ENCODE data around the gene KCNIP4.

DNA sequence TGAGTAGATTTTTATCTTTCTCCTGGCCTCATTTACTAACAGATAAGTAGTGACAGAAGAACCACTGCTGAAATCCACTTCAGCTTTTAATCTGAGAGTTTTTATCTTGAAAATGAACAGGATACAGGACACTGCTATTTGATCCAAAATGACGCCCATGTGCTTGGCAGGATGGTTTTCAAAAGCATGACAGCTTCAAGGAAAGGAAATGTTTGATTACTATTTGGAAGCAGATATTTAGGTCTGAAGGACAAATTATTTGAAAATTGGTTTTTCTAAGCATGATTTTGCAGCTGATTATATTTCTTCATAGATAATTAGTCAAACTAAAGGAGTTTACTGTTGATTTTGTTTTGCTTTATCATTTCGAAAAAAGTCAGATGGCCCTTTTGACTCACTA is 1237.2 kb downstream of the KCNIP4 start:
- TF ChIP-seq, protein P1, sequence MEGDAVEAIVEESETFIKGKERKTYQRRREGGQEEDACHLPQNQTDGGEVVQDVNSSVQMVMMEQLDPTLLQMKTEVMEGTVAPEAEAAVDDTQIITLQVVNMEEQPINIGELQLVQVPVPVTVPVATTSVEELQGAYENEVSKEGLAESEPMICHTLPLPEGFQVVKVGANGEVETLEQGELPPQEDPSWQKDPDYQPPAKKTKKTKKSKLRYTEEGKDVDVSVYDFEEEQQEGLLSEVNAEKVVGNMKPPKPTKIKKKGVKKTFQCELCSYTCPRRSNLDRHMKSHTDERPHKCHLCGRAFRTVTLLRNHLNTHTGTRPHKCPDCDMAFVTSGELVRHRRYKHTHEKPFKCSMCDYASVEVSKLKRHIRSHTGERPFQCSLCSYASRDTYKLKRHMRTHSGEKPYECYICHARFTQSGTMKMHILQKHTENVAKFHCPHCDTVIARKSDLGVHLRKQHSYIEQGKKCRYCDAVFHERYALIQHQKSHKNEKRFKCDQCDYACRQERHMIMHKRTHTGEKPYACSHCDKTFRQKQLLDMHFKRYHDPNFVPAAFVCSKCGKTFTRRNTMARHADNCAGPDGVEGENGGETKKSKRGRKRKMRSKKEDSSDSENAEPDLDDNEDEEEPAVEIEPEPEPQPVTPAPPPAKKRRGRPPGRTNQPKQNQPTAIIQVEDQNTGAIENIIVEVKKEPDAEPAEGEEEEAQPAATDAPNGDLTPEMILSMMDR (conservative IDR thresholded peaks at IDR 0.05): no peak
- no peak for TF ChIP-seq EZH2 (IDR thresholded peaks at IDR 0.05; ENCODE audit: low read depth)
